ENCODE data around the gene CCDC106.
A peak's percentile ranks its signal among the peaks of the same experiment; 100 is the strongest.

The CCDC106 gene

DNA sequence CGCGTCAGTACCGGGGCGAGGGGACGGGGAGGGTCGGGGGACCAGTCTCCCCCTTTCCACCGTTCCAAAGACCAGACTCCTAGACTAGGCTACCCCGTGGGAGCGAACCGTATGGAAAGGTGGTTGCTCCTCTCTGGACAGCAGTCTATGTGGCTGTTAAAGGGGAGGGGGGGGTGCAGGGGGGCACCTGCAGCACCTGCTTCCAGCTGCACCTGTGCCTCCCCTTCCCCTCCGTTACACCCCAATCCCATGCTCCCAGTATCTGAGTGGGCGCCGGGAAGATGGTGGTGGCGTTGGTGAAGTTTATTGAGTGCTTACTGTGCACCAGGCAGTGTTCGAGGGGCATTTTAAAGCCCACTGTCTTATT, 47.4 kb upstream of the CCDC106 start:
- Histone ChIP-seq H3K4me1 (peaks cover 3 to 32% (median 17%) of the 10 kb centered on the region in 4 donors), H3K27me3 (no peaks in the 10 kb centered on the region), H3K9me3 (no peaks in the 10 kb centered on the region), H3K4me3 (peak overlapping the region; percentile 74 to 75), H3K36me3 (peaks cover 0 to 35% (median 14%) of the 10 kb centered on the region in 3 donors), H3K27ac (peak overlapping the region; percentile 93 to 95)
- TF ChIP-seq, protein P1, sequence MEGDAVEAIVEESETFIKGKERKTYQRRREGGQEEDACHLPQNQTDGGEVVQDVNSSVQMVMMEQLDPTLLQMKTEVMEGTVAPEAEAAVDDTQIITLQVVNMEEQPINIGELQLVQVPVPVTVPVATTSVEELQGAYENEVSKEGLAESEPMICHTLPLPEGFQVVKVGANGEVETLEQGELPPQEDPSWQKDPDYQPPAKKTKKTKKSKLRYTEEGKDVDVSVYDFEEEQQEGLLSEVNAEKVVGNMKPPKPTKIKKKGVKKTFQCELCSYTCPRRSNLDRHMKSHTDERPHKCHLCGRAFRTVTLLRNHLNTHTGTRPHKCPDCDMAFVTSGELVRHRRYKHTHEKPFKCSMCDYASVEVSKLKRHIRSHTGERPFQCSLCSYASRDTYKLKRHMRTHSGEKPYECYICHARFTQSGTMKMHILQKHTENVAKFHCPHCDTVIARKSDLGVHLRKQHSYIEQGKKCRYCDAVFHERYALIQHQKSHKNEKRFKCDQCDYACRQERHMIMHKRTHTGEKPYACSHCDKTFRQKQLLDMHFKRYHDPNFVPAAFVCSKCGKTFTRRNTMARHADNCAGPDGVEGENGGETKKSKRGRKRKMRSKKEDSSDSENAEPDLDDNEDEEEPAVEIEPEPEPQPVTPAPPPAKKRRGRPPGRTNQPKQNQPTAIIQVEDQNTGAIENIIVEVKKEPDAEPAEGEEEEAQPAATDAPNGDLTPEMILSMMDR (IDR thresholded peaks at IDR 0.05) = no peak
- intact Hi-C loops (cut with DNase I; ENCODE audit: low total_unique reads) = no loop called here
- peak in 1 of 2 donors; percentile 83 for DNase-seq

DNA sequence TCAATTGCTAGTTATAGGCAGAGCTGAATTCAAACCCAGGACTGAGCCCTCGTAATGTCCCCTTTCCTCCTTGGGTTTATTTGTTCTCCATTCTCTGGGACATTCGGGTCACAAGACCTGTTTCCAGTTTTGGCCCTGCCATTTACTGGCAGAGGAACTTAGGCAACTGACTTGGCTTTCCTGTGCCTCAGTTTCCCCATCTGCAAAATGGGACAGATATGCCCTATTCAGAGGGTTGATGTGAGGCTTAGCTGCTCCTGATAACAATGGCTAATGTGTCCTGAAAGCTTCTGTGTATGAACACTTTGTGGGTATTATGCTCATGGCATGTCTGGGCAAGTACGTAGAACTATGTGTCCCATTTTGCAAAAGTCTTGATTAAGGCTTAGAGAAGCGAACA, 46.9 kb upstream of the CCDC106 start:
- no peak for DNase-seq
- Histone ChIP-seq H3K4me1 (peaks cover 3 to 35% (median 20%) of the 10 kb centered on the region in 4 donors), H3K9me3 (no peaks in the 10 kb centered on the region), H3K36me3 (peaks cover 0 to 30% (median 10%) of the 10 kb centered on the region in 3 donors), H3K27me3 (no peaks in the 10 kb centered on the region), H3K27ac (peak overlapping the region; percentile 93 to 95), H3K4me3 (peak overlapping the region; percentile 74 to 75)
- TF ChIP-seq, protein P1 (IDR thresholded peaks at IDR 0.05) = no peak
- intact Hi-C loops (cut with DNase I; ENCODE audit: low total_unique reads) = no loop called here

DNA sequence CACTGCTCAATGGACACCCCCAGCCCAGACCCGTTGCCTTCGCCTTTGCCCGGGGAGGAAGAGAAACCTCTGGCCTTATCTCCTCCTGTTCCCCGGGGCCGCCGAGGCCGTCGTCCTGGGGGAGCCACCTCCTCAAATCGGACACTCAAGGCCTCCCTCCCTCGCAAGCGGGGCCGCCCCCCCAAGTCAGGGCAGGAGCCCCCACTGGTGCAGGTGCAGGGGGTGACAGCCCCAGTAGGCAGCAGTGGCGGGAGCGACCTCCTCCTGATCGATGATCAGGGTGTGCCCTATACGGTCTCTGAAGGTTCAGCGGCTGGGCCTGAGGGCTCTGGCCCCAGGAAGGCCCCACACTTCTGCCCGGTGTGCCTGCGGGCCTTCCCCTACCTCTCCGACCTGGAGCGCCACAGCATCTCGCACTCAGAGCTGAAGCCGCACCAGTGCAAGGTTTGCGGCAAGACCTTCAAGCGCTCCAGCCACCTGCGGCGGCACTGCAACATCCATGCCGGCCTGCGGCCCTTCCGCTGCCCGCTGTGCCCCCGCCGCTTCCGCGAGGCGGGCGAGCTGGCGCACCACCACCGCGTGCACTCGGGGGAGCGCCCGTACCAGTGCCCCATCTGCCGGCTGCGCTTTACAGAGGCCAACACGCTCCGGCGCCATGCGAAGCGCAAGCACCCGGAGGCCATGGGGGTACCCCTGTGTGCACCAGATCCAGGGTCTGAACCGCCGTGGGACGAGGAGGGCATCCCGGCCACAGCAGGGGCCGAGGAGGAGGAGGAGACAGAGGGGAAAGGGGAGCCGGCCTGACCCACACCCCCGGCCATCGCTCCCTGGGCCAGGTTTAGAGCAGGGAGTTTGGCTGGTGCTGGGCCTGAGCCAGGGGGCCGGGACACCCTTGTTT, 45.7 kb upstream of the CCDC106 start:
- no peak for DNase-seq

DNA sequence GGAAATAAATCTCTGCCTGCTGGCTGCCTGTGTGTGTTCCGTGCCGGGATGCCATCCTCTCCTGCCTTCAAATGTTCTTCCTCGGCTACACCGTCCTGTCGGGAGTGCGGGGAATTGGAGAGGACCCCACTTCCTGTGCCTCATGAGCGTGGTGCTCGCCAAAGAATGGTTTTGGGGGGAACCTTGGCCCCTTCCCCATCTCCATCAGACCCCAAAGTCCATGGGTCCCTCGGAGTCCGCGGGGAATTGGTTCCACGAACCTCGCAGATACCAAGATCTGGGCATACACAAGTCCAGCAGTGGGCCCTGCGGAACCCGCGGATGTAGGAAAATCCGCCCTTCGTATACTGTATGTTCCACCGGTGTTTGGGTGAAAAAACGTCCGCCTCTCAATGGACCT, 44.9 kb upstream of the CCDC106 start:
- intact Hi-C loops (cut with DNase I; ENCODE audit: low total_unique reads) = no loop called here
- Histone ChIP-seq H3K4me3 (no peak overlapping the region), H3K4me1 (peaks cover 3 to 55% (median 34%) of the 10 kb centered on the region in 4 donors), H3K36me3 (peaks cover 0 to 14% (median 0%) of the 10 kb centered on the region in 3 donors), H3K27ac (no peak overlapping the region), H3K27me3 (no peaks in the 10 kb centered on the region), H3K9me3 (no peaks in the 10 kb centered on the region)
- DNase-seq = no peak
- TF ChIP-seq, protein P1 (IDR thresholded peaks at IDR 0.05) = no peak

More for the DNA sequence above, 45.7 kb upstream of the CCDC106 start:
- Histone ChIP-seq H3K9me3 (no peaks in the 10 kb centered on the region), H3K36me3 (peaks cover 0 to 18% (median 0%) of the 10 kb centered on the region in 3 donors), H3K27ac (no peak overlapping the region), H3K4me3 (no peak overlapping the region), H3K4me1 (peaks cover 3 to 48% (median 31%) of the 10 kb centered on the region in 4 donors), H3K27me3 (no peaks in the 10 kb centered on the region)
- TF ChIP-seq, protein P1 (IDR thresholded peaks at IDR 0.05) = no peak
- intact Hi-C loops (cut with DNase I; ENCODE audit: low total_unique reads) = no loop called here

DNA sequence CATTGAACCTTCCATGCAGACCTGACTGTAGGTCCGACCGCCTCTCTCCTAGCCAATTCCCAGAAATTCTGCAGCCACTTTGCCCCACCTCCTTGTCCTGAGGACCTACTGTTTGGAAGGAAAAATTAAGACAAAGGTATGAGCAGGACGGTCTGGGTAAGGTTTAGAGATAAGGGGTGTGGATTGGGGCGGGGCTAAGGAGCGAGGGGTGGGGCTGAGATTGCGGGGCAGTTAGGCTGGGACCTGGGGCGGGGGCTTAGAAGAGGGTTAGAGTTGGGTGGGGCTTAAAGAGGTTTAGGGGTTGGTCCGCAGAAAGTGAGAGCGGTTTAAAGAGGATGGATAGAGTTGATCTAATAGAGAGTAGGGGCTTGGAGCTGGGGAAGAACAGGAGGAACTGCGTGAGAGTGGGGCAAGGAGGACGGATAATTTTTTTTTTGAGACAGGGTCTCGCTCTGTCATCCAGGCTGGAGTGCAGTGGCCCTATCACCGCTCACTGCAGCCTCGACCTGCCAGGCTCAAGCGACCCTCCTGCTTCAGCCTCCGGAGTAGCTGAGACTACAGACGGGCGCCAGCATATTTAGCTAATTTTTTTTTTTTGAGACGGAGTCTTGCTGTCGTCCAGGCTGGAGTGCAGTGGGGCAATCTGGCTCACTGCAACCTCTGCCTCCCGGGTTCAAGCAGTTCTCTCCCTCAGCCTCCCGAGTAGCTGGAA, 44.3 kb upstream of the CCDC106 start:
- intact Hi-C loops (cut with DNase I; ENCODE audit: low total_unique reads) = no loop called here
- Histone ChIP-seq H3K27ac (peak overlapping the region in 1 of 2 donors; percentile 95), H3K9me3 (no peaks in the 10 kb centered on the region), H3K4me3 (no peak overlapping the region), H3K27me3 (no peaks in the 10 kb centered on the region), H3K36me3 (peaks cover 0 to 14% (median 0%) of the 10 kb centered on the region in 3 donors), H3K4me1 (peaks cover 3 to 51% (median 34%) of the 10 kb centered on the region in 4 donors)
- no peak for DNase-seq
- TF ChIP-seq, protein P1 (IDR thresholded peaks at IDR 0.05) = no peak
